Neural cell (in vitro differentiated cells): ENCODE measurements around the gene PARVA.

Experiments used
- EP300 ChIP-seq: fragments of 450-650 bp; conservative IDR thresholded peaks from 2 replicates; pipeline ENCODE4 v1.6.1; 2014; ENCODE audit warnings: antibody characterized with exemption, mild to moderate bottlenecking, moderate library complexity; ENCODE audit not compliant: poor library complexity, severe bottlenecking
- POLR2AphosphoS5 ChIP-seq: IDR thresholded peaks from 2 replicates; pipeline ENCODE4 v1.6.1; 2012
- RAD21 ChIP-seq: fragments of 450-650 bp; conservative IDR thresholded peaks from 2 replicates; pipeline ENCODE4 v1.6.1; 2014; ENCODE audit warnings: antibody characterized with exemption, mild to moderate bottlenecking, moderate library complexity
- TAF1 ChIP-seq: IDR thresholded peaks from 2 replicates; pipeline ENCODE4 v1.6.1; 2012; ENCODE audit warnings: low read depth
- TF ChIP-seq, protein P1 (sequence below): fragments of 450-650 bp; IDR thresholded peaks from 2 replicates; pipeline ENCODE4 v1.5.1; 2014; ENCODE audit warnings: antibody characterized with exemption, mild to moderate bottlenecking, moderate library complexity; ENCODE audit not compliant: poor library complexity, severe bottlenecking
- TF ChIP-seq, protein P2 (sequence below): IDR thresholded peaks from 2 replicates; pipeline ENCODE4 v1.6.1; 2012; ENCODE audit warnings: borderline replicate concordance

DNA sequence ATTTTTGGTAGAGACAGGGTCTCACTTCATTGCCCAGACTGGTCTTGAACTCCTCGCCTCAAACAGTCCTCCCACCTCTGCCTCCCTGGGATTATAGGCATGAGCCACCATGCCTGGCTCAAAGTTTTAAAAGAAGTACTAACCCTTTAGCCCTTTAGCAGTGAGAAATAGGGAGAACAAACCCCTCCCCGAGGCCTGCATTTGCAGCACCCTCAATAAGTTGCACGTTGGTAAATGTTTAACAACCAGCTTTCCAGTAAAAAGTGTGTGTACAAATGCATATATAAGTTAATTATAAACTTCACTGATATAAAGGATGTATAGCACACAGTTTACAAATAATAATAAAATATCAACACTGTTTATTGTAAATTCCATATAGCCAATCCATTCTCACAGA lies 51.8 kb downstream of the PARVA start:
- TF ChIP-seq RAD21, result no peak
- TF ChIP-seq TAF1, result no peak
- TF ChIP-seq, protein P1, sequence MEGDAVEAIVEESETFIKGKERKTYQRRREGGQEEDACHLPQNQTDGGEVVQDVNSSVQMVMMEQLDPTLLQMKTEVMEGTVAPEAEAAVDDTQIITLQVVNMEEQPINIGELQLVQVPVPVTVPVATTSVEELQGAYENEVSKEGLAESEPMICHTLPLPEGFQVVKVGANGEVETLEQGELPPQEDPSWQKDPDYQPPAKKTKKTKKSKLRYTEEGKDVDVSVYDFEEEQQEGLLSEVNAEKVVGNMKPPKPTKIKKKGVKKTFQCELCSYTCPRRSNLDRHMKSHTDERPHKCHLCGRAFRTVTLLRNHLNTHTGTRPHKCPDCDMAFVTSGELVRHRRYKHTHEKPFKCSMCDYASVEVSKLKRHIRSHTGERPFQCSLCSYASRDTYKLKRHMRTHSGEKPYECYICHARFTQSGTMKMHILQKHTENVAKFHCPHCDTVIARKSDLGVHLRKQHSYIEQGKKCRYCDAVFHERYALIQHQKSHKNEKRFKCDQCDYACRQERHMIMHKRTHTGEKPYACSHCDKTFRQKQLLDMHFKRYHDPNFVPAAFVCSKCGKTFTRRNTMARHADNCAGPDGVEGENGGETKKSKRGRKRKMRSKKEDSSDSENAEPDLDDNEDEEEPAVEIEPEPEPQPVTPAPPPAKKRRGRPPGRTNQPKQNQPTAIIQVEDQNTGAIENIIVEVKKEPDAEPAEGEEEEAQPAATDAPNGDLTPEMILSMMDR, result no peak
- TF ChIP-seq POLR2AphosphoS5, result no peak
- no peak for TF ChIP-seq EP300
- TF ChIP-seq, protein P2, sequence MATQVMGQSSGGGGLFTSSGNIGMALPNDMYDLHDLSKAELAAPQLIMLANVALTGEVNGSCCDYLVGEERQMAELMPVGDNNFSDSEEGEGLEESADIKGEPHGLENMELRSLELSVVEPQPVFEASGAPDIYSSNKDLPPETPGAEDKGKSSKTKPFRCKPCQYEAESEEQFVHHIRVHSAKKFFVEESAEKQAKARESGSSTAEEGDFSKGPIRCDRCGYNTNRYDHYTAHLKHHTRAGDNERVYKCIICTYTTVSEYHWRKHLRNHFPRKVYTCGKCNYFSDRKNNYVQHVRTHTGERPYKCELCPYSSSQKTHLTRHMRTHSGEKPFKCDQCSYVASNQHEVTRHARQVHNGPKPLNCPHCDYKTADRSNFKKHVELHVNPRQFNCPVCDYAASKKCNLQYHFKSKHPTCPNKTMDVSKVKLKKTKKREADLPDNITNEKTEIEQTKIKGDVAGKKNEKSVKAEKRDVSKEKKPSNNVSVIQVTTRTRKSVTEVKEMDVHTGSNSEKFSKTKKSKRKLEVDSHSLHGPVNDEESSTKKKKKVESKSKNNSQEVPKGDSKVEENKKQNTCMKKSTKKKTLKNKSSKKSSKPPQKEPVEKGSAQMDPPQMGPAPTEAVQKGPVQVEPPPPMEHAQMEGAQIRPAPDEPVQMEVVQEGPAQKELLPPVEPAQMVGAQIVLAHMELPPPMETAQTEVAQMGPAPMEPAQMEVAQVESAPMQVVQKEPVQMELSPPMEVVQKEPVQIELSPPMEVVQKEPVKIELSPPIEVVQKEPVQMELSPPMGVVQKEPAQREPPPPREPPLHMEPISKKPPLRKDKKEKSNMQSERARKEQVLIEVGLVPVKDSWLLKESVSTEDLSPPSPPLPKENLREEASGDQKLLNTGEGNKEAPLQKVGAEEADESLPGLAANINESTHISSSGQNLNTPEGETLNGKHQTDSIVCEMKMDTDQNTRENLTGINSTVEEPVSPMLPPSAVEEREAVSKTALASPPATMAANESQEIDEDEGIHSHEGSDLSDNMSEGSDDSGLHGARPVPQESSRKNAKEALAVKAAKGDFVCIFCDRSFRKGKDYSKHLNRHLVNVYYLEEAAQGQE, result no peak
